Measurements from ENCODE around the gene PTGIR.

Gene PTGIR

DNA sequence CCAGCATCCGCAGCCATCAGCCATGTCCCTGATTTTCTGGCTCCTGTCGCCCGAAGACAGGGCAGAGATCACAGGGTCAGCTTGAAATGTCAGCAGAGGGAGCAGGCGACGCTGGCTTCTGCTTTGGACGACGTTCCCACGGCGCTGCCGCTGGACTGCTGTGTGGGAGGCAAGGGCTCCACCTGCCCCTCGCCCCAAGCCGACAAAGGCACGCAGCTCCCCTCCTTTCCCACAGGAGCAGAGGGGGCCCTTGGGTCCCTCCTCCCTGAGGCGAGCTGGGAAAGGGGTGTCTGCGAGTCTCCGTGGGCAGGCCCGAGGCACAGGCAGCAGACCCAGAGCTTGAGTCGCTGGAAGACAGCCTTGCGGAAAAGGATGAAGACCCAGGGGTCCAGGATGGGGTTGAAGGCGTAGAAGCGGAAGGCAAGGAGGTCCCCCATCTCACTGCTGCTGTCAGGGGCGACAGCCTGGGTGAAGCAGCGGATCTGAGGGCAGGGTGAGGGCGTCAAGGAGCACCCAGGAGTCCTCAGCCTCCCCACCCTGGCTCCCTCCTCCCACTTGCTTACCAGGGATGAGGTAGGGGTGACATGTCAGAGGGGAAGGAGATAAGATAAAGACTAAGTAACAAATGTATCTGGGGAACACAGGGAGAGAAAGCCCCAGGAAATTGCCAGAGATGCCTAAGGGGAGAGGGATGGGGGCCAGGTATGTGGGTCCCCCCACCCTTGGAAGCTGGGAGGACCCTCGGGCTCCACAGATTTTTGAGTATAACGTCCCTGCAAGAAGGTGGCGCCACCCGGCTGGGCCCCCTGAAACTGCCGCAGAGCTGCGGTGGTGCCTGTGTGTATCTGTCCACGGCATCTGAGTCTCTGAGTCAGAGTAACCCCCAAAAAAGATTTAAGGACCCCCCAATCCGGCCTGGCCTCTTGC lies 3.4 kb downstream of the PTGIR start:
- no peak overlapping the region for H3K4me3 ChIP-seq (ENCODE audit: low read depth, low read length)
- no peak for DNase-seq (ENCODE audit: low read depth)
- TF ChIP-seq, protein P1, sequence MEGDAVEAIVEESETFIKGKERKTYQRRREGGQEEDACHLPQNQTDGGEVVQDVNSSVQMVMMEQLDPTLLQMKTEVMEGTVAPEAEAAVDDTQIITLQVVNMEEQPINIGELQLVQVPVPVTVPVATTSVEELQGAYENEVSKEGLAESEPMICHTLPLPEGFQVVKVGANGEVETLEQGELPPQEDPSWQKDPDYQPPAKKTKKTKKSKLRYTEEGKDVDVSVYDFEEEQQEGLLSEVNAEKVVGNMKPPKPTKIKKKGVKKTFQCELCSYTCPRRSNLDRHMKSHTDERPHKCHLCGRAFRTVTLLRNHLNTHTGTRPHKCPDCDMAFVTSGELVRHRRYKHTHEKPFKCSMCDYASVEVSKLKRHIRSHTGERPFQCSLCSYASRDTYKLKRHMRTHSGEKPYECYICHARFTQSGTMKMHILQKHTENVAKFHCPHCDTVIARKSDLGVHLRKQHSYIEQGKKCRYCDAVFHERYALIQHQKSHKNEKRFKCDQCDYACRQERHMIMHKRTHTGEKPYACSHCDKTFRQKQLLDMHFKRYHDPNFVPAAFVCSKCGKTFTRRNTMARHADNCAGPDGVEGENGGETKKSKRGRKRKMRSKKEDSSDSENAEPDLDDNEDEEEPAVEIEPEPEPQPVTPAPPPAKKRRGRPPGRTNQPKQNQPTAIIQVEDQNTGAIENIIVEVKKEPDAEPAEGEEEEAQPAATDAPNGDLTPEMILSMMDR (conservative IDR thresholded peaks at IDR 0.05; ENCODE audit: low read depth, low read length), result peak; percentile 29

DNA sequence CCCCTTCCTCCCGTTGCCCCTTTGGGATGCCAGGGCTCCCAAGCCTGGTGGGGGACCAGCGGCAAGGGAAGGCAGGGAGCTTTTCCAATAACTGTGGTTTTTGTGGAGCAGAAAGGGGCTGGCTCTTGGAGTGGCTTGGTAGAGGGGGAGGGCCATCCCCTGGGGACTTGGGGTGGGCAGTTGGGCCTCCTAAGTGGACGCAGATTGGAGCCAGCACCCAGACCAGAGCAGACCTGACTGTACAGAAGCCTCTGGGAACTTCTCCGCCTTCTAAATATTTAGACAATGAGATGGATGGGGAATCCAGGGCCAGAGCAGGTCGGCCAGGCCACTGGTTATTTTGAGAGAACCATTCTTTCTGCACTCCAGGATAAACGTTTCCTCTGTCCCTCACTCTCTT lies 4.2 kb downstream of the PTGIR start:
- no peak overlapping the region for H3K4me3 ChIP-seq (ENCODE audit: low read depth, low read length)
- DNase-seq (ENCODE audit: low read depth), result no peak
- TF ChIP-seq, protein P1 (conservative IDR thresholded peaks at IDR 0.05; ENCODE audit: low read depth, low read length), result no peak

DNA sequence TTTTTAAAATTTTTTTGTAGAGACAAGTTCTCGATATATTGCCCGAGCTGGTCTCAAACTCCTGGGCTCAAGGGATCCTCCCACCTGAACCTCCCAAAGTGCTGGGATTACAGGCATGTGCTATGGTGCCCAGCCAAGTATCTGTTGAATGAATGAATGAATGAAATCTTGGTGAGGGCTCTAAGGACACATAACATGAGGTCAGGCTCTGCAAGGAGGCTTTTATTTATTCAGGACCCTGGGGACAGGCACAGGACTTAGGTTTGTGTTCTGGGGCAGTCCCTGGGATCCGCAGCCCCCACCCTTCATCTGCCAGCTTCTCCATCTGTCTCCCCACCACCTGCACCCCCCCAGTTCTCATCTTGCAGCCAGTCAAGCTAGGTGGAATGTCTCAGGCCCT lies 4.6 kb downstream of the PTGIR start:
- H3K4me3 ChIP-seq (ENCODE audit: low read depth, low read length), result no peak overlapping the region

DNA sequence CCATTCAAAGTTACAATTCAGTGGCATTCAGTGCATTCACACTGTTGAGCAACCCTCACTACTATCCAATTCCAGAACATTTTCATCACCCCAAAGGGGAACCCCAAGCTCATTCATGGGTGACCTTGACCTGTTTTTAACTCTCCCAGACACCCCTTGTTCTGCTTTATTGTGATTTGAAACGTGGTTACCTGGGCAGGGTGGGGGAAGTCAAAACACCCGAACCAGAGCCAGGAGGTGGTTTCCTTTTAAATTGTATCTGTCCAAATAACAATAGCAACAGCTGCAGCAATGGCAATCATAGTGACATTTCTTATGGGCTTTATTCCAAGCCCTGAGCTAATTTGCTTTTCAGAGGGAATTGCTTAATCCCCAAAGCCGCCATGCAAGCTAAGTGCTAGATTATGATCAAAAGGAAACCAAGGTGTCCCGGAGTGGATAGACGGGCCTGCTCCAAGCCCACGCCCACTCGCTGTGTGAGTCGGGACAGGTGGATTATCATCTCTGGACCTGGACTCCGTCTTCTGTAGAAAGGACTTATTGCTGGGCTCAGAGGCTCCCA lies 6.1 kb downstream of the PTGIR start:
- TF ChIP-seq, protein P1 (conservative IDR thresholded peaks at IDR 0.05; ENCODE audit: low read depth, low read length), result no peak
- H3K4me3 ChIP-seq (ENCODE audit: low read depth, low read length), result no peak overlapping the region
- DNase-seq (ENCODE audit: low read depth), result peak; percentile 60

More for the DNA sequence above, 4.6 kb downstream of the PTGIR start:
- no peak for DNase-seq (ENCODE audit: low read depth)
- TF ChIP-seq, protein P1 (conservative IDR thresholded peaks at IDR 0.05; ENCODE audit: low read depth, low read length), result no peak

DNA sequence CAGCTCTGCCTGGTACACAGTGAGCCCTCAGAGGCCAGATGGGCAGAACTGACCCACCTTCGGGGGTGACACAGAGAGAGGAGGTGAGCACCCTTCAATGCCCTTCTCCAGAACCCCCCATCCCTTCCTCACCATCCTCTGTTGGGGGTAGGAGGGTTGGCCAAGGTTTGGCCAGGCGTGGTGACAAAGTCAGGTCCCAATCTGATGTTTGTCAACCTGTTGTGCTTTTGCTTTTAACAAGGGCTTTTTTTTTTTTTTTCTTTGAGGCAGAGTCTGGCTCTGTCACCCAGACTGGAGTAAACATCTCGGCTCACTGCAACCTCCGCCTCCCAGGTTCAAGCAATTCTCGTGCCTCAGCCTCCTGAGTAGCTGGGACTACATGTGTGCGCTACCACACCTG lies 7.3 kb downstream of the PTGIR start:
- TF ChIP-seq, protein P1 (conservative IDR thresholded peaks at IDR 0.05; ENCODE audit: low read depth, low read length), result no peak
- no peak for DNase-seq (ENCODE audit: low read depth)
- no peak overlapping the region for H3K4me3 ChIP-seq (ENCODE audit: low read depth, low read length)

DNA sequence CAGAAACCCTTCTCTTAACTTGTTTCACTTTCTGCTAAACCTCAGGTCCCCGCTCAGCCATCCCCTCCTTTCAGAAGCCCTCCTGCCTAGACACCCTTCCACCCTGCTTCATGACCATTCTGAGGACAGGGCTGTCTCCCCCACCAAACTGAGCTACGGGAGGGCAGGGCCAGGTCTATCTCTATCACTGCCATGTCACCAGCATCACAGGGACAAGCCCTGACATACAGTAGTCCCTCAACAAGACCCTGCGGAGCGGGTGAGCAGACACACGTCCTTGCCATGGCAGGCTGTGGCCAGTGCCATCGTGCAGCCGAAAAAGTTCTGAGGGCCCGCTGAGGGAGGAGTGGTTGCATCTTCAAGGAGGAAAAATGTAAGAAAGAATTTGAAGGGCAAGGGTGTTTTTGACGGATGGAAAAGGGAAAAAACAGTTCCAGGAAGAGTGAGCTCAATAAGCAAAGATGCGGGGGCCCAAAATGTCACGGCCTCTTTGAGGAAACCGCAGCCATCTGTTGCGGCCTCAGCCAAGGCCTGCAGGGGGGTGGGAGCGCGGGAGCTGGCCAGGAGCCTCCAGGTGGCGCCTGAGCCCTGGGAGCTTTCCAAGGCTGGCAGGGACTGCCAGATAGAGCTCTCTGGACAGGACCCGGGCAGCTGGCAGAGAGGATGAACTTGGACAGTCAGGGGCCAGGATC lies 8.1 kb downstream of the PTGIR start:
- H3K4me3 ChIP-seq (ENCODE audit: low read depth, low read length), result no peak overlapping the region
- TF ChIP-seq, protein P1 (conservative IDR thresholded peaks at IDR 0.05; ENCODE audit: low read depth, low read length), result peak; percentile 52
- DNase-seq (ENCODE audit: low read depth), result peak; percentile 80

All from choroid plexus epithelial cell (primary cell).